SU-DHL-6 (cell line): ENCODE results near the gene KASH5.

Source experiments
- H2AFZ ChIP-seq: fragments of 200-600 bp; sonication (generic); 2 replicates; pipeline ENCODE4 v1.6.1; 2014; ENCODE audit warnings: low read depth, mild to moderate bottlenecking, moderate library complexity, mixed read lengths, antibody characterized with exemption, low read length; ENCODE audit not compliant: severe bottlenecking
- H3F3A ChIP-seq: fragments of 200-600 bp; shearing (Covaris generic); 2 replicates; pipeline ENCODE4 v1.6.0; 2016; ENCODE audit warnings: antibody characterized with exemption, mild to moderate bottlenecking; ENCODE audit not compliant: insufficient read depth
- H3K27ac ChIP-seq: fragments of 200-600 bp; sonication (generic); 2 replicates; pipeline ENCODE4 v1.5.1; 2016; ENCODE audit warnings: low read depth, mild to moderate bottlenecking, low read length, moderate library complexity, mixed read lengths
- H3K27me3 ChIP-seq: fragments of 200-600 bp; sonication (generic), shearing (Covaris generic); 2 replicates; pipeline ENCODE4 v1.6.0; 2014; ENCODE audit warnings: mild to moderate bottlenecking, low read length
- H3K36me3 ChIP-seq: fragments of 200-600 bp; sonication (generic); 2 replicates; pipeline ENCODE4 v1.6.1; 2014; ENCODE audit warnings: mild to moderate bottlenecking, low read length, mixed read lengths
- H3K4me2 ChIP-seq: fragments of 300-600, 200-600 bp; shearing (Covaris generic), sonication (generic); 2 replicates; pipeline ENCODE4 v1.6.0; 2014; ENCODE audit warnings: low read length, low read depth, mild to moderate bottlenecking; ENCODE audit not compliant: poor library complexity, severe bottlenecking
- H3K4me3 ChIP-seq: fragments of 200-600 bp; sonication (generic); 2 replicates; pipeline ENCODE4 v1.5.1; 2014; ENCODE audit warnings: antibody characterized with exemption, low read length, mild to moderate bottlenecking, mixed read lengths; ENCODE audit not compliant: insufficient read depth, poor library complexity, severe bottlenecking
- H3K79me2 ChIP-seq: fragments of 200-600 bp; sonication (generic); 2 replicates; pipeline ENCODE4 v1.6.1; 2014; ENCODE audit warnings: mild to moderate bottlenecking, low read length, moderate library complexity; ENCODE audit not compliant: insufficient read depth
- H3K9ac ChIP-seq: fragments of 200-600 bp; sonication (generic); 2 replicates; pipeline ENCODE4 v1.7.0; 2014; ENCODE audit warnings: mild to moderate bottlenecking, low read length
- H3K9me2 ChIP-seq: fragments of 200-600 bp; sonication (generic); replicated peaks from 2 replicates; pipeline ENCODE4 v1.6.1; 2014; ENCODE audit warnings: low read length; ENCODE audit not compliant: insufficient read depth
- H3K9me3 ChIP-seq: fragments of 200-600 bp; sonication (generic); 2 replicates; pipeline ENCODE4 v1.6.1; 2014; ENCODE audit warnings: low read length, mixed read lengths; ENCODE audit not compliant: insufficient read depth
- H4K20me1 ChIP-seq: fragments of 200-600 bp; sonication (generic); 2 replicates; pipeline ENCODE4 v1.6.1; 2014; ENCODE audit warnings: low read depth, mild to moderate bottlenecking, antibody characterized with exemption, low read length, moderate library complexity, mixed read lengths
- EZH2phosphoT487 ChIP-seq: fragments of 200-600 bp; sonication (generic), shearing (Covaris generic); conservative IDR thresholded peaks from 2 replicates; pipeline ENCODE4 v1.6.1; 2018; ENCODE audit warnings: mild to moderate bottlenecking, antibody characterized with exemption, low read length, moderate library complexity, mixed read lengths
- TF ChIP-seq, protein P1 (sequence below): fragments of 200-600 bp; sonication (generic); IDR thresholded peaks from one replicate; pipeline ENCODE4 v1.5.1; 2017; ENCODE audit warnings: antibody characterized with exemption, mild to moderate bottlenecking, low read length, moderate library complexity; ENCODE audit not compliant: insufficient read depth, poor library complexity, severe bottlenecking

Gene KASH5

DNA sequence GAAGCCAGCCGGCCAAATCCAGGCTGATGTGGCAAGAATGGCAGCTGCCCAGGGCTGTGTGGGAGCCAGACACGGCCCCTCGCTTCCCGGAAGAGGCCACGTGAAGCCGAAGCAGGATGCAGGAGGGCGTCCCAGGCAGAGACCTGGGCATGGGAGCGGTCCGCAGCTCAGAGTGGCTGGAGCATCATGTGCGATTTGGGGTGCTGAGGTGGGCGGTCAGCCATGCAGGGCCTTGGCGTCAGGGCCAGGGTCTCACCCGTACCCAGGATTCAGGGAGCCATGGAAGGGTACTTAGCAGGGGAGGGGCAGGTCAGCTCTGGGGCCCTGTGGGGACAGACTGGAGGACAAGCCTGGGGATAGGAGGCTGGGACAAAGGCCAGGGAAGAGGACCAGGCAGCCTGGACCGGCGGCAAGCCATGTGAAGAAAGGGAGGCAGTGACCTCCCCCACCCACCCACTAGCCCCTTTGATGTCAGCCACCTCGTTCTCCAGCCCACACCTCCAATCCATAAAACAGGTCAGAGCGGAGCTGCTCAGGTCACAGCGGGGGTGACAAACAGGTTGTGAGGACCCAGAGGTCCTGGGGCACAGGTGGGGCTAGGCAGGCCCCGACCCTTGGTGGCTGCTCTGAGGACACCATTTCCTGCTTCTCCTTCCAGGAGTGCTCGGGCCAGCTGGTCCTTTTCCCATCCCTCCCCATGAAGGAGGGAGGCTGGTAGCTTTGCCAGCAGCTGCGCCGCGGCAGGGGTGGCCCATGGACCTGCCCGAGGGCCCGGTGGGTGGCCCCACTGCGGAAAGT is 2.3 kb downstream of the KASH5 start:
- Histone ChIP-seq H3K27ac (no peak overlapping the region), H3K79me2 (no peaks in the 10 kb centered on the region), H3K9ac (no peak overlapping the region), H3K4me3 (no peak overlapping the region), H3F3A (peaks cover 4% of the 10 kb centered on the region; the same call in 1 of the 2 replicates), H2AFZ (no peak overlapping the region), H3K9me3 (no peaks in the 10 kb centered on the region), H3K36me3 (no peaks in the 10 kb centered on the region), H3K9me2 (no peaks in the 10 kb centered on the region), H3K4me2 (no peak overlapping the region), H4K20me1 (no peaks in the 10 kb centered on the region), H3K27me3 (no peaks in the 10 kb centered on the region)
- TF ChIP-seq EZH2phosphoT487 = no peak
- TF ChIP-seq, protein P1, sequence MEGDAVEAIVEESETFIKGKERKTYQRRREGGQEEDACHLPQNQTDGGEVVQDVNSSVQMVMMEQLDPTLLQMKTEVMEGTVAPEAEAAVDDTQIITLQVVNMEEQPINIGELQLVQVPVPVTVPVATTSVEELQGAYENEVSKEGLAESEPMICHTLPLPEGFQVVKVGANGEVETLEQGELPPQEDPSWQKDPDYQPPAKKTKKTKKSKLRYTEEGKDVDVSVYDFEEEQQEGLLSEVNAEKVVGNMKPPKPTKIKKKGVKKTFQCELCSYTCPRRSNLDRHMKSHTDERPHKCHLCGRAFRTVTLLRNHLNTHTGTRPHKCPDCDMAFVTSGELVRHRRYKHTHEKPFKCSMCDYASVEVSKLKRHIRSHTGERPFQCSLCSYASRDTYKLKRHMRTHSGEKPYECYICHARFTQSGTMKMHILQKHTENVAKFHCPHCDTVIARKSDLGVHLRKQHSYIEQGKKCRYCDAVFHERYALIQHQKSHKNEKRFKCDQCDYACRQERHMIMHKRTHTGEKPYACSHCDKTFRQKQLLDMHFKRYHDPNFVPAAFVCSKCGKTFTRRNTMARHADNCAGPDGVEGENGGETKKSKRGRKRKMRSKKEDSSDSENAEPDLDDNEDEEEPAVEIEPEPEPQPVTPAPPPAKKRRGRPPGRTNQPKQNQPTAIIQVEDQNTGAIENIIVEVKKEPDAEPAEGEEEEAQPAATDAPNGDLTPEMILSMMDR = no peak

DNA sequence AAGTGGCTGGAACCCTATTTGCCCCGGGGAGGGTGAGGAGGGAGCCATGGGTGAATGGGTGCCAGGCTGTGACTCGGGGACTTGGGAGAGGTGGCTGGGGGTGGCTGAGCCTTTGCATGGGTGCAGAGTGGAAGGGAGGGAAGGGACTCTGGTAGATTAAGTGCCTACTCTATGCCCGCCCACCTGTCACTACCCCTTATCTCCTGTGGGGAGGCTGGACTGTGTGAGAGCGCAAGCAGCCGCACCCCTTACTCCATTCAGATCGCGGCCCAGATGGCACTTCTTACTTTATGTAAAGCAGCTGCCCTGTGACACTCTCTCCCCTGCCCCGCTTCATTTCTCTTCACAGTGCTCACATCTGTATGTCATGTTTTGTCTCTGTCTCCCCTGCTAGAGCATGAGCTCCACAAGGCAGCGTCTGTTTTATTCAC is 2.9 kb downstream of the KASH5 start:
- Histone ChIP-seq H3K9ac (no peak overlapping the region), H3K9me2 (no peaks in the 10 kb centered on the region), H3K27ac (no peak overlapping the region), H3K9me3 (no peaks in the 10 kb centered on the region), H3K36me3 (no peaks in the 10 kb centered on the region), H3K4me3 (no peak overlapping the region), H3K27me3 (no peaks in the 10 kb centered on the region), H3K79me2 (no peaks in the 10 kb centered on the region), H2AFZ (no peak overlapping the region), H3K4me2 (no peak overlapping the region), H3F3A (peaks cover 4% of the 10 kb centered on the region; the same call in 1 of the 2 replicates), H4K20me1 (no peaks in the 10 kb centered on the region)
- TF ChIP-seq EZH2phosphoT487 = no peak
- TF ChIP-seq, protein P1 = no peak

DNA sequence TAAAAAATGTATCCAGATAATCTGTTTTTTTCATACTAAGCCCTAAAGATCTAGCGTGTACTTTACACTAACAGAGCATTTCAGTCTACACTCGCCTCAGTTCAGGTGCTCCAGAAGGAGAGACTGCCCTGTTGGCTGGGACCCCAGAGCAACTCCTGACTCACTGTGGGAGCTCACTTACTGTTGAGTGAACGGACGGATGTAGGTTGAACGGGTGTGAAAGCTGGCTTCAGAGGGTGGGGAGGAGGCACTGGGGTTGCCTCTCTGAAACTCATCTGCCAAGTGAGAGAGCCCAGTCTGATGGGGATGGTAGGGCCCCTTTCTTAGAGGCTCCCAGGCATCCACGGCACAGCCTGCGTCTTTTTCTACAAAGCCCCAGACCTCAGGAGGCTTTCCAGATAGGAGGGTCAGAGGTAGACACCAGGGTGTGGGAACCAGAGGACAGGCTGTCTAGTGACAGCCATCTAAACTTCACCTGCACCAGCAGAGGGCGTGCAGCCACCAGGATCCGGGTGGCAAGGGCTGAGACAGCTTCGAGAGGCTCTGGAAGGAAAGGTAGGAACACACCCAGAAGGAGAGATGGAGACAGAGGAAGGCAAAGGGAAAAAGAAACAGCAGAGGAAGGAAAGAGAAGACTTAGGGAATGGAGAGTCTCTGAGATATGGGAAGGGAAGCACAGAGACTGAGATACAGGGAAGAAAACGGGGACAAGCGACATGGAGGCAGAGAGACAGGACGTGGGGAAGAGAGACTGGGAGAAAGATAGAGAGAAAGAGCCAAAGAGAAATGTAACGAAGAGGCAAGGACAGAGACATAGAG is 3.7 kb downstream of the KASH5 start:
- TF ChIP-seq, protein P1 = peak; percentile 88
- TF ChIP-seq EZH2phosphoT487 = no peak
- no peak overlapping the region for H3K9ac ChIP-seq
- H3F3A ChIP-seq = peaks cover 4% of the 10 kb centered on the region; the same call in 1 of the 2 replicates
- no peaks in the 10 kb centered on the region for H3K36me3 ChIP-seq
- H4K20me1 ChIP-seq = no peaks in the 10 kb centered on the region
- H3K9me2 ChIP-seq = no peaks in the 10 kb centered on the region
- no peak overlapping the region for H2AFZ ChIP-seq
- H3K27ac ChIP-seq = no peak overlapping the region
- H3K9me3 ChIP-seq = no peaks in the 10 kb centered on the region
- H3K79me2 ChIP-seq = no peaks in the 10 kb centered on the region
- H3K4me3 ChIP-seq = no peak overlapping the region
- no peaks in the 10 kb centered on the region for H3K27me3 ChIP-seq
- H3K4me2 ChIP-seq = no peak overlapping the region
